HEK293 (cell line): ENCODE results near the gene PIGL.

ENCODE experiments used
- CTCF ChIA-PET: fragments of 350-600 bp; formaldehyde crosslinking; extraction: SDS; loops from one replicate; lab custom pipeline; 2021; ENCODE audit warnings: antibody characterized with exemption; lab: Yijun Ruan, JAX
- POLR2A ChIA-PET: fragments of 300-600 bp; formaldehyde crosslinking; extraction: SDS; loops from one replicate; lab custom pipeline; 2020; ENCODE audit warnings: antibody characterized with exemption, inconsistent platforms; lab: Yijun Ruan, JAX
- H3K27ac ChIP-seq: fragments of 200-500 bp; sonication (Bioruptor generic); 2 replicates; pipeline ENCODE4 v1.5.1; 2014; ENCODE audit warnings: low read depth, low read length, control low read depth, inconsistent platforms; ENCODE audit errors: extremely low read depth
- H3K36me3 ChIP-seq, 2 experiments: fragments of 200-500 bp in 1 of 2; sonication (Bioruptor generic) in 1 of 2; 1 replicate in 1 of 2; 2 replicates in 1 of 2; pipeline ENCODE4 v1.5.1; 2014 to 2017; ENCODE audit warnings: inconsistent platforms in 2 of 2, low read length in 2 of 2; ENCODE audit not compliant: control insufficient read depth in 2 of 2, insufficient read depth in 1 of 2
- H3K4me1 ChIP-seq: fragments of 200-500 bp; sonication (Bioruptor generic); 2 replicates; pipeline ENCODE4 v1.5.1; 2014; ENCODE audit warnings: mild to moderate bottlenecking, low read length, inconsistent platforms; ENCODE audit not compliant: control insufficient read depth, insufficient read depth
- H3K4me3 ChIP-seq: 2 replicates; pipeline ENCODE4 v1.5.1; 2011; ENCODE audit warnings: low read depth, mild to moderate bottlenecking, control low read depth, low read length, moderate library complexity
- H3K9me3 ChIP-seq: fragments of 200-500 bp; sonication (Bioruptor generic); 2 replicates; pipeline ENCODE4 v1.5.1; 2014; ENCODE audit warnings: low read depth, low read length, inconsistent platforms; ENCODE audit not compliant: control insufficient read depth, insufficient read depth
- SALL2 ChIP-seq: fragments of 450-650 bp; formaldehyde crosslinking; IDR thresholded peaks from 2 replicates; pipeline ENCODE4 v1.5.0; 2017; ENCODE audit warnings: missing biosample characterization, mild to moderate bottlenecking, missing genetic modification characterization, borderline replicate concordance
- YY2 ChIP-seq: fragments of 450-650 bp; formaldehyde crosslinking; IDR thresholded peaks from 2 replicates; pipeline ENCODE4 v1.5.1; 2016; ENCODE audit warnings: missing biosample characterization, missing genetic modification characterization
- ZBTB17 ChIP-seq: fragments of 450-650 bp; formaldehyde crosslinking; IDR thresholded peaks from 2 replicates; pipeline ENCODE4 v1.5.1; 2016; ENCODE audit warnings: missing biosample characterization, missing genetic modification characterization
- ZEB2 ChIP-seq: fragments of 450-650 bp; formaldehyde crosslinking; IDR thresholded peaks from 2 replicates; pipeline ENCODE4 v1.5.1; 2016; ENCODE audit warnings: missing biosample characterization, missing genetic modification characterization
- ZFP37 ChIP-seq: fragments of 450-650 bp; formaldehyde crosslinking; IDR thresholded peaks from 2 replicates; pipeline ENCODE4 v1.5.1; 2016; ENCODE audit warnings: missing biosample characterization, missing genetic modification characterization
- ZNF121 ChIP-seq: fragments of 450-650 bp; formaldehyde crosslinking; IDR thresholded peaks from 2 replicates; pipeline ENCODE4 v1.5.1; 2016; ENCODE audit warnings: missing biosample characterization, missing genetic modification characterization
- ZNF214 ChIP-seq: fragments of 450-650 bp; formaldehyde crosslinking; IDR thresholded peaks from 2 replicates; pipeline ENCODE4 v1.5.1; 2017; ENCODE audit warnings: missing biosample characterization, mild to moderate bottlenecking, missing genetic modification characterization, borderline replicate concordance
- ZNF311 ChIP-seq: fragments of 450-650 bp; formaldehyde crosslinking; IDR thresholded peaks from 2 replicates; pipeline ENCODE4 v1.5.1; 2017; ENCODE audit warnings: missing biosample characterization, missing genetic modification characterization, borderline replicate concordance
- ZNF335 ChIP-seq: fragments of 450-650 bp; formaldehyde crosslinking; conservative IDR thresholded peaks from 2 replicates; pipeline ENCODE4 v1.5.1; 2016; ENCODE audit warnings: missing biosample characterization, missing genetic modification characterization
- ZNF600 ChIP-seq: fragments of 450-650 bp; formaldehyde crosslinking; IDR thresholded peaks from 2 replicates; pipeline ENCODE4 v1.5.1; 2016; ENCODE audit warnings: missing biosample characterization, missing genetic modification characterization
- TF ChIP-seq, protein P1 (sequence below): fragments of 450-650 bp; formaldehyde crosslinking; IDR thresholded peaks from 2 replicates; pipeline ENCODE4 v1.5.1; 2016; ENCODE audit warnings: missing biosample characterization, missing genetic modification characterization
- TF ChIP-seq, protein P2 (sequence below): fragments of 450-650 bp; formaldehyde crosslinking; IDR thresholded peaks from 2 replicates; pipeline ENCODE4 v1.5.1; 2016; ENCODE audit warnings: missing biosample characterization, missing genetic modification characterization
- TF ChIP-seq, protein P3 (sequence below): fragments of 450-650 bp; formaldehyde crosslinking; IDR thresholded peaks from 2 replicates; pipeline ENCODE4; 2016; ENCODE audit warnings: missing biosample characterization, missing genetic modification characterization
- TF ChIP-seq, protein P4 (sequence below): fragments of 450-650 bp; formaldehyde crosslinking; IDR thresholded peaks from 2 replicates; pipeline ENCODE4 v1.5.1; 2016; ENCODE audit warnings: missing biosample characterization, missing genetic modification characterization
- TF ChIP-seq, protein P5 (sequence below): fragments of 450-650 bp; formaldehyde crosslinking; IDR thresholded peaks from 2 replicates; pipeline ENCODE4 v1.5.1; 2016; ENCODE audit warnings: missing biosample characterization, missing genetic modification characterization
- TF ChIP-seq, protein P6 (sequence below): fragments of 450-650 bp; formaldehyde crosslinking; IDR thresholded peaks from 2 replicates; pipeline ENCODE4 v1.5.1; 2016; ENCODE audit warnings: missing biosample characterization, missing genetic modification characterization

PIGL gene

DNA sequence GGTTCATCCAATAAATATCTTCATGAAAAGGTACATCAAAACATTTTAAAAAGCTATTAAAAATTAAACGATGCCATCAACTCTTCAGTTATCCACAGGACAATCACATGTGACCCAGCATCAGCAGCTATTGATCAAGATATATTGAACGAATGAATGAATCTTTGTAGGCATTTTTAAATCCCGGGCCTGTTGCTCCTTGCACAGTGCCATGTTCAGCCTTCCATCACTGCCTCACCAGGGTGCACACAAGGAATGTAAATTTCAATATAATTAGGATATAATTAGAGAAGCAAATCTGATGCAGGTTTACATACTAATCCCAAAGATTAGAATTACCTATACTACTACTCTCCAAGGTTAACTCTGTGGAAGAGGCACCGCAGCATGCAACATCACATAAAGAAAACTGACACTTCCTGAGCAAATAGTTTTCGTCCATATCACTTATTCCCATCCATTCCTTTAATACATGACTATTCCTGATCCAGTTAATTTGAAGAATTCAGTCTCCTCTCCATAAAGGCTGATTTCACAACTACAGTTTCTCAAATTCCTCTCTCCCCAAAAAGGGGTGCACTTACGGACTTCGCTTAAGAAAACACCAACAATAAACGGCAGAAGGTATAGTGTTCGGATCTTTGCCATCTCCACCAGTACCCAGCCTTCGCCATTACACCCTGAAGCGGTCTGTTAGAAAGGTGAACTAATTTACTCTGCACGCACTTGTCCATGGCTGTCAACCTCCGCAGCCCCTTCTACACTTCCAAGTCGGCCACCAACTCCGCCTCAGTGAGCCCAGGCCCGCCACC, 2.6 kb upstream of the PIGL start (continued):
- TF ChIP-seq, protein P1, sequence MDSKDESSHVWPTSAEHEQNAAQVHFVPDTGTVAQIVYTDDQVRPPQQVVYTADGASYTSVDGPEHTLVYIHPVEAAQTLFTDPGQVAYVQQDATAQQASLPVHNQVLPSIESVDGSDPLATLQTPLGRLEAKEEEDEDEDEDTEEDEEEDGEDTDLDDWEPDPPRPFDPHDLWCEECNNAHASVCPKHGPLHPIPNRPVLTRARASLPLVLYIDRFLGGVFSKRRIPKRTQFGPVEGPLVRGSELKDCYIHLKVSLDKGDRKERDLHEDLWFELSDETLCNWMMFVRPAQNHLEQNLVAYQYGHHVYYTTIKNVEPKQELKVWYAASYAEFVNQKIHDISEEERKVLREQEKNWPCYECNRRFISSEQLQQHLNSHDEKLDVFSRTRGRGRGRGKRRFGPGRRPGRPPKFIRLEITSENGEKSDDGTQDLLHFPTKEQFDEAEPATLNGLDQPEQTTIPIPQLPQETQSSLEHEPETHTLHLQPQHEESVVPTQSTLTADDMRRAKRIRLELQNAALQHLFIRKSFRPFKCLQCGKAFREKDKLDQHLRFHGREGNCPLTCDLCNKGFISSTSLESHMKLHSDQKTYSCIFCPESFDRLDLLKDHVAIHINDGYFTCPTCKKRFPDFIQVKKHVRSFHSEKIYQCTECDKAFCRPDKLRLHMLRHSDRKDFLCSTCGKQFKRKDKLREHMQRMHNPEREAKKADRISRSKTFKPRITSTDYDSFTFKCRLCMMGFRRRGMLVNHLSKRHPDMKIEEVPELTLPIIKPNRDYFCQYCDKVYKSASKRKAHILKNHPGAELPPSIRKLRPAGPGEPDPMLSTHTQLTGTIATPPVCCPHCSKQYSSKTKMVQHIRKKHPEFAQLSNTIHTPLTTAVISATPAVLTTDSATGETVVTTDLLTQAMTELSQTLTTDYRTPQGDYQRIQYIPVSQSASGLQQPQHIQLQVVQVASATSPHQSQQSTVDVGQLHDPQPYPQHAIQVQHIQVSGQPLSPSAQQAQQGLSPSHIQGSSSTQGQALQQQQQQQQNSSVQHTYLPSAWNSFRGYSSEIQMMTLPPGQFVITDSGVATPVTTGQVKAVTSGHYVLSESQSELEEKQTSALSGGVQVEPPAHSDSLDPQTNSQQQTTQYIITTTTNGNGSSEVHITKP = peak; percentile 63
- TF ChIP-seq ZBTB17 (tag by site-specific recombination) = 0 out of 2 replicates have a peak, but pooled peaks have one; percentile 18
- TF ChIP-seq ZNF121 = no peak
- TF ChIP-seq ZNF600 (tag by site-specific recombination) = peak; percentile 92
- TF ChIP-seq YY2 (tag by site-specific recombination) = no peak; the same call in 1 of the 2 replicates
- TF ChIP-seq, protein P2, sequence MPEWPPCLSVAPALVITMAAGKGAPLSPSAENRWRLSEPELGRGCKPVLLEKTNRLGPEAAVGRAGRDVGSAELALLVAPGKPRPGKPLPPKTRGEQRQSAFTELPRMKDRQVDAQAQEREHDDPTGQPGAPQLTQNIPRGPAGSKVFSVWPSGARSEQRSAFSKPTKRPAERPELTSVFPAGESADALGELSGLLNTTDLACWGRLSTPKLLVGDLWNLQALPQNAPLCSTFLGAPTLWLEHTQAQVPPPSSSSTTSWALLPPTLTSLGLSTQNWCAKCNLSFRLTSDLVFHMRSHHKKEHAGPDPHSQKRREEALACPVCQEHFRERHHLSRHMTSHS (tag by site-specific recombination) = no peak

DNA sequence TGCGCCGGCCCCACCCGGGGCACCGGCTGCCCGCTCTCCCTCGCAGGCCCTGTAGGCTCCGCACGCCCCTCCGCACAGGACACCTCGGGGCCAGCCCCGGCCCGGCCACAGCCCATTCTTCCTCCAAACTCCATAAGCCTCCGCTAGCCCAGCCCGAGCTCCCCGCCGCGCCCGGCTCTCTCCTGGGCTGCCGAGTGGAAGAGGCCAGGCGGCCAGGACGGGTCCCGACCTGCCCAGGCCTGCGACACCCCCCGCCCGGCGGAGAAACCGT, 2.1 kb upstream of the PIGL start:
- CTCF ChIA-PET = interaction anchor here (0.6 to 2.0 kb wide), 6 partner anchors 11 to 188 kb away, joined by 3 to 6 read pairs (median 4); no protein-coding TSS in a partner anchor
- H3K4me1 ChIP-seq = peaks cover 12% of the 10 kb centered on the region; the same call in 1 of the 2 replicates
- TF ChIP-seq ZFP37 (tag by site-specific recombination) = 0 out of 2 replicates have a peak, but pooled peaks have one; percentile 22
- TF ChIP-seq SALL2 (tag by site-specific recombination) = no peak
- TF ChIP-seq, protein P3, sequence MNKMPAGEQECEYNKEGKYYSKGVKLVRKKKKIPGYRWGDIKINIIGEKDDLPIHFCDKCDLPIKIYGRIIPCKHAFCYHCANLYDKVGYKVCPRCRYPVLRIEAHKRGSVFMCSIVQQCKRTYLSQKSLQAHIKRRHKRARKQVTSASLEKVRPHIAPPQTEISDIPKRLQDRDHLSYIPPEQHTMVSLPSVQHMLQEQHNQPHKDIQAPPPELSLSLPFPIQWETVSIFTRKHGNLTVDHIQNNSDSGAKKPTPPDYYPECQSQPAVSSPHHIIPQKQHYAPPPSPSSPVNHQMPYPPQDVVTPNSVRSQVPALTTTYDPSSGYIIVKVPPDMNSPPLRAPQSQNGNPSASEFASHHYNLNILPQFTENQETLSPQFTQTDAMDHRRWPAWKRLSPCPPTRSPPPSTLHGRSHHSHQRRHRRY = no peak
- TF ChIP-seq ZEB2 (tag by site-specific recombination) = no peak
- TF ChIP-seq, protein P4, sequence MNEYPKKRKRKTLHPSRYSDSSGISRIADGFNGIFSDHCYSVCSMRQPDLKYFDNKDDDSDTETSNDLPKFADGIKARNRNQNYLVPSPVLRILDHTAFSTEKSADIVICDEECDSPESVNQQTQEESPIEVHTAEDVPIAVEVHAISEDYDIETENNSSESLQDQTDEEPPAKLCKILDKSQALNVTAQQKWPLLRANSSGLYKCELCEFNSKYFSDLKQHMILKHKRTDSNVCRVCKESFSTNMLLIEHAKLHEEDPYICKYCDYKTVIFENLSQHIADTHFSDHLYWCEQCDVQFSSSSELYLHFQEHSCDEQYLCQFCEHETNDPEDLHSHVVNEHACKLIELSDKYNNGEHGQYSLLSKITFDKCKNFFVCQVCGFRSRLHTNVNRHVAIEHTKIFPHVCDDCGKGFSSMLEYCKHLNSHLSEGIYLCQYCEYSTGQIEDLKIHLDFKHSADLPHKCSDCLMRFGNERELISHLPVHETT (tag by site-specific recombination) = no peak
- TF ChIP-seq, protein P5, sequence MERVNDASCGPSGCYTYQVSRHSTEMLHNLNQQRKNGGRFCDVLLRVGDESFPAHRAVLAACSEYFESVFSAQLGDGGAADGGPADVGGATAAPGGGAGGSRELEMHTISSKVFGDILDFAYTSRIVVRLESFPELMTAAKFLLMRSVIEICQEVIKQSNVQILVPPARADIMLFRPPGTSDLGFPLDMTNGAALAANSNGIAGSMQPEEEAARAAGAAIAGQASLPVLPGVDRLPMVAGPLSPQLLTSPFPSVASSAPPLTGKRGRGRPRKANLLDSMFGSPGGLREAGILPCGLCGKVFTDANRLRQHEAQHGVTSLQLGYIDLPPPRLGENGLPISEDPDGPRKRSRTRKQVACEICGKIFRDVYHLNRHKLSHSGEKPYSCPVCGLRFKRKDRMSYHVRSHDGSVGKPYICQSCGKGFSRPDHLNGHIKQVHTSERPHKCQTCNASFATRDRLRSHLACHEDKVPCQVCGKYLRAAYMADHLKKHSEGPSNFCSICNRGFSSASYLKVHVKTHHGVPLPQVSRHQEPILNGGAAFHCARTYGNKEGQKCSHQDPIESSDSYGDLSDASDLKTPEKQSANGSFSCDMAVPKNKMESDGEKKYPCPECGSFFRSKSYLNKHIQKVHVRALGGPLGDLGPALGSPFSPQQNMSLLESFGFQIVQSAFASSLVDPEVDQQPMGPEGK = peak; percentile 77
- peak; percentile 80 for TF ChIP-seq ZNF335 (tag by site-specific recombination)
- no peak for TF ChIP-seq ZNF311
- TF ChIP-seq, protein P1 = no peak
- TF ChIP-seq, protein P6, sequence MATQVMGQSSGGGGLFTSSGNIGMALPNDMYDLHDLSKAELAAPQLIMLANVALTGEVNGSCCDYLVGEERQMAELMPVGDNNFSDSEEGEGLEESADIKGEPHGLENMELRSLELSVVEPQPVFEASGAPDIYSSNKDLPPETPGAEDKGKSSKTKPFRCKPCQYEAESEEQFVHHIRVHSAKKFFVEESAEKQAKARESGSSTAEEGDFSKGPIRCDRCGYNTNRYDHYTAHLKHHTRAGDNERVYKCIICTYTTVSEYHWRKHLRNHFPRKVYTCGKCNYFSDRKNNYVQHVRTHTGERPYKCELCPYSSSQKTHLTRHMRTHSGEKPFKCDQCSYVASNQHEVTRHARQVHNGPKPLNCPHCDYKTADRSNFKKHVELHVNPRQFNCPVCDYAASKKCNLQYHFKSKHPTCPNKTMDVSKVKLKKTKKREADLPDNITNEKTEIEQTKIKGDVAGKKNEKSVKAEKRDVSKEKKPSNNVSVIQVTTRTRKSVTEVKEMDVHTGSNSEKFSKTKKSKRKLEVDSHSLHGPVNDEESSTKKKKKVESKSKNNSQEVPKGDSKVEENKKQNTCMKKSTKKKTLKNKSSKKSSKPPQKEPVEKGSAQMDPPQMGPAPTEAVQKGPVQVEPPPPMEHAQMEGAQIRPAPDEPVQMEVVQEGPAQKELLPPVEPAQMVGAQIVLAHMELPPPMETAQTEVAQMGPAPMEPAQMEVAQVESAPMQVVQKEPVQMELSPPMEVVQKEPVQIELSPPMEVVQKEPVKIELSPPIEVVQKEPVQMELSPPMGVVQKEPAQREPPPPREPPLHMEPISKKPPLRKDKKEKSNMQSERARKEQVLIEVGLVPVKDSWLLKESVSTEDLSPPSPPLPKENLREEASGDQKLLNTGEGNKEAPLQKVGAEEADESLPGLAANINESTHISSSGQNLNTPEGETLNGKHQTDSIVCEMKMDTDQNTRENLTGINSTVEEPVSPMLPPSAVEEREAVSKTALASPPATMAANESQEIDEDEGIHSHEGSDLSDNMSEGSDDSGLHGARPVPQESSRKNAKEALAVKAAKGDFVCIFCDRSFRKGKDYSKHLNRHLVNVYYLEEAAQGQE (tag by site-specific recombination) = 0 out of 2 replicates have a peak, but pooled peaks have one; percentile 6
- TF ChIP-seq ZNF214 (tag by site-specific recombination) = no peak

More for the DNA sequence above, 2.1 kb upstream of the PIGL start:
- Histone ChIP-seq H3K36me3 (peaks cover 0 to 10% of the 10 kb centered on the region in 2 experiments; a peak in 1 of 3 replicates), H3K4me3 (peak overlapping the region; percentile 99), H3K9me3 (no peaks in the 10 kb centered on the region), H3K27ac (peak overlapping the region; percentile 91)
- POLR2A ChIA-PET = interaction anchor here (0.8 to 2.6 kb wide), 15 partner anchors 10 to 321 kb away, joined by 3 to 14 read pairs (median 4); partner anchors contain the start of genes ADORA2B, TTC19, UBB and ZSWIM7
